Loucy (cell line): ENCODE results near the gene ZFYVE16.

Source experiments
- H2AFZ ChIP-seq: fragments of 200-600 bp; sonication (generic); 2 replicates; pipeline ENCODE4 v1.6.0; 2016; ENCODE audit warnings: antibody characterized with exemption, mild to moderate bottlenecking, low read length, moderate library complexity
- H3F3A ChIP-seq: fragments of 200-600 bp; 2 replicates; pipeline ENCODE4 v1.6.0; 2016; ENCODE audit warnings: antibody characterized with exemption, low read depth, mild to moderate bottlenecking
- H3K27me3 ChIP-seq: fragments of 200-600 bp; sonication (generic); 2 replicates; pipeline ENCODE4 v1.6.1; 2014; ENCODE audit warnings: low read length, mild to moderate bottlenecking; ENCODE audit not compliant: insufficient read depth, poor library complexity, severe bottlenecking
- H3K36me3 ChIP-seq: fragments of 200-600 bp; sonication (generic); 2 replicates; pipeline ENCODE4 v1.6.1; 2016; ENCODE audit warnings: low read length; ENCODE audit not compliant: insufficient read depth
- H3K4me1 ChIP-seq: fragments of 200-600 bp; sonication (generic); 2 replicates; pipeline ENCODE4 v1.5.1; 2014; ENCODE audit warnings: low read length, mild to moderate bottlenecking; ENCODE audit not compliant: insufficient read depth, poor library complexity, severe bottlenecking
- H3K4me2 ChIP-seq: fragments of 200-600 bp; sonication (generic); 2 replicates; pipeline ENCODE4 v1.6.0; 2014; ENCODE audit warnings: antibody characterized with exemption, low read length, low read depth, mild to moderate bottlenecking; ENCODE audit not compliant: poor library complexity, severe bottlenecking
- H3K4me3 ChIP-seq: fragments of 200-600 bp; sonication (generic); 2 replicates; pipeline ENCODE4 v1.5.1; 2014; ENCODE audit warnings: low read length, mild to moderate bottlenecking, mixed read lengths; ENCODE audit not compliant: poor library complexity, severe bottlenecking
- H3K79me2 ChIP-seq: fragments of 200-600 bp; sonication (generic); 2 replicates; pipeline ENCODE4 v1.6.1; 2014; ENCODE audit warnings: low read length; ENCODE audit not compliant: insufficient read depth
- H3K9ac ChIP-seq: fragments of 200-600 bp; sonication (generic); 2 replicates; pipeline ENCODE4 v1.6.0; 2014; ENCODE audit warnings: mild to moderate bottlenecking, low read depth, low read length, moderate library complexity; ENCODE audit not compliant: poor library complexity, severe bottlenecking
- H3K9me2 ChIP-seq: fragments of 200-600 bp; sonication (generic); replicated peaks from 2 replicates; pipeline ENCODE4 v1.6.1; 2016; ENCODE audit warnings: low read depth, low read length, mixed read lengths
- H3K9me3 ChIP-seq: fragments of 200-600 bp; sonication (generic); 2 replicates; pipeline ENCODE4 v1.6.1; 2014; ENCODE audit warnings: mild to moderate bottlenecking, antibody characterized with exemption, low read length, low read depth; ENCODE audit not compliant: insufficient read depth
- H4K20me1 ChIP-seq: fragments of 200-600 bp; sonication (generic); 2 replicates; pipeline ENCODE4 v1.6.0; 2014; ENCODE audit warnings: antibody characterized with exemption, low read length, mild to moderate bottlenecking; ENCODE audit not compliant: insufficient read depth, poor library complexity, severe bottlenecking
- EZH2phosphoT487 ChIP-seq: fragments of 200-600 bp; IDR thresholded peaks from 2 replicates; pipeline ENCODE4 v1.6.1; 2018; ENCODE audit warnings: antibody characterized with exemption, mild to moderate bottlenecking, moderate library complexity, borderline replicate concordance
- TF ChIP-seq, protein P1 (sequence below): fragments of 200-600 bp; sonication (generic); conservative IDR thresholded peaks from 2 replicates; pipeline ENCODE4 v1.5.1; 2014; ENCODE audit warnings: mild to moderate bottlenecking, antibody characterized with exemption, low read length

ZFYVE16 gene

DNA sequence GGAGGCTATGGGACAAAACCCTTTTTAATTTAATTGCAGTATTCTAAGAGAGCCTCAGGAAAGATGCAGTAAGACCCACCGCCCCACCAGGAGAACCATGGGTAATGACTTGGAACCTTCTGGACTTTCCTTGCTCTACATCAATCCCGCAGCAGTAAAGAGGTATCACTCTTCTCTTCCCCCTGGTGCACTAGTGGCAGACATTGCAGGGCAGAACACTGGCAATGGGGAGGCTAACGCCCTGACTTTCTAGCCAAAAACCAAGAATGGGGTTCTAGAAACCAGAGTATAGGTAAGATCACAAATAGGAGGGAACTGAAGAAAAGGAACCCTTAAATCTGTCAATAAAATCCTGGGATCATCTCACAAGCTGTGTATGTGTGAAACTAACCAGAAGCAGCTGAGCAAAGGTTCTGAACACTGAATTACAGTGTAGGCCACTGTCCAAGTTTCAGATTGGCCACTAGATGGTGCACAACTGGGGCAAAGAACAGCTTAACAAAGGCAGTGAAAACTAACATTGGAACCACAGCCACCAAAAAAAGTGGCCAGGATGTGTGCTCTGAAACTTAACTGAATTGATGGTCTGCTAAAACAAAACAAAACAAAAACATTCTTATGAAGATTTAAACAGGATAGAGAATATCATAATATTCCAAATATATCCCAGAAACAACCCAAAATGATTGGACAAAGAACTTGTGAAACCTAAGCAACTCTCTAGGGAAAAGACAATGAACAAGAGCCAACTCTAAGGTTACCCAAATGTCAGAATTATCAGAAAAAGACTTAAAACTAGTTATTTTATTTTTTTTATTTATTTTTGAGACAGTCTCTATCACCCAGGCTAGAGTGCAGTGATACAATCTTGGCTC lies 73.4 kb downstream of the ZFYVE16 start:
- Histone ChIP-seq H3K4me2 (no peak overlapping the region), H3F3A (no peaks in the 10 kb centered on the region), H2AFZ (no peak overlapping the region), H3K4me3 (no peak overlapping the region), H3K9ac (no peak overlapping the region), H3K9me2 (no peaks in the 10 kb centered on the region), H4K20me1 (no peaks in the 10 kb centered on the region), H3K36me3 (no peaks in the 10 kb centered on the region), H3K9me3 (no peaks in the 10 kb centered on the region), H3K27me3 (no peaks in the 10 kb centered on the region), H3K79me2 (no peaks in the 10 kb centered on the region), H3K4me1 (no peaks in the 10 kb centered on the region)
- no peak for TF ChIP-seq EZH2phosphoT487
- TF ChIP-seq, protein P1, sequence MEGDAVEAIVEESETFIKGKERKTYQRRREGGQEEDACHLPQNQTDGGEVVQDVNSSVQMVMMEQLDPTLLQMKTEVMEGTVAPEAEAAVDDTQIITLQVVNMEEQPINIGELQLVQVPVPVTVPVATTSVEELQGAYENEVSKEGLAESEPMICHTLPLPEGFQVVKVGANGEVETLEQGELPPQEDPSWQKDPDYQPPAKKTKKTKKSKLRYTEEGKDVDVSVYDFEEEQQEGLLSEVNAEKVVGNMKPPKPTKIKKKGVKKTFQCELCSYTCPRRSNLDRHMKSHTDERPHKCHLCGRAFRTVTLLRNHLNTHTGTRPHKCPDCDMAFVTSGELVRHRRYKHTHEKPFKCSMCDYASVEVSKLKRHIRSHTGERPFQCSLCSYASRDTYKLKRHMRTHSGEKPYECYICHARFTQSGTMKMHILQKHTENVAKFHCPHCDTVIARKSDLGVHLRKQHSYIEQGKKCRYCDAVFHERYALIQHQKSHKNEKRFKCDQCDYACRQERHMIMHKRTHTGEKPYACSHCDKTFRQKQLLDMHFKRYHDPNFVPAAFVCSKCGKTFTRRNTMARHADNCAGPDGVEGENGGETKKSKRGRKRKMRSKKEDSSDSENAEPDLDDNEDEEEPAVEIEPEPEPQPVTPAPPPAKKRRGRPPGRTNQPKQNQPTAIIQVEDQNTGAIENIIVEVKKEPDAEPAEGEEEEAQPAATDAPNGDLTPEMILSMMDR: peak; percentile 92

DNA sequence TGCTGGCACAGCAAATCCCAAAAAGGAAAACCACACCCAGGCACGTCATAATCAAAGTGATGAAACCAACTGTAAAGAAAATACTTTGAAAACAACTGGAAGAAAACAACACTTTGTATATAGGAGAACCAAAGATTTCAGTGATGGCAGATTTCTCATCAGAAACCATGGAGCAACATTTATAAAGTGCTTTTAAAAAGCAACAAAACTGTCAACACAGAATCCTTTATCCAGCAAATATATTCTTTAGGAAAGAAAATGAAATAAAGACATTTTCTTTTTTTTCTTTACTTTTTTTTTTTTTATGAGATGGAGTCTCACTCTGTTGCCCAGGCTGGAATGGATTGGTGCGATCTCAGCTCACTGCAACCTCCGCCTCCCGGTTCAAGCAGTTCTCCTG lies 74.7 kb downstream of the ZFYVE16 start:
- H3K4me3 ChIP-seq: no peak overlapping the region
- H3K36me3 ChIP-seq: no peaks in the 10 kb centered on the region
- H3K4me2 ChIP-seq: no peak overlapping the region
- no peaks in the 10 kb centered on the region for H3K79me2 ChIP-seq
- H3K4me1 ChIP-seq: peaks cover 6% of the 10 kb centered on the region
- H4K20me1 ChIP-seq: no peaks in the 10 kb centered on the region
- no peaks in the 10 kb centered on the region for H3F3A ChIP-seq
- H2AFZ ChIP-seq: no peak overlapping the region
- TF ChIP-seq, protein P1: no peak
- no peak for TF ChIP-seq EZH2phosphoT487
- H3K9ac ChIP-seq: no peak overlapping the region
- no peaks in the 10 kb centered on the region for H3K9me3 ChIP-seq
- H3K9me2 ChIP-seq: no peaks in the 10 kb centered on the region
- H3K27me3 ChIP-seq: no peaks in the 10 kb centered on the region

DNA sequence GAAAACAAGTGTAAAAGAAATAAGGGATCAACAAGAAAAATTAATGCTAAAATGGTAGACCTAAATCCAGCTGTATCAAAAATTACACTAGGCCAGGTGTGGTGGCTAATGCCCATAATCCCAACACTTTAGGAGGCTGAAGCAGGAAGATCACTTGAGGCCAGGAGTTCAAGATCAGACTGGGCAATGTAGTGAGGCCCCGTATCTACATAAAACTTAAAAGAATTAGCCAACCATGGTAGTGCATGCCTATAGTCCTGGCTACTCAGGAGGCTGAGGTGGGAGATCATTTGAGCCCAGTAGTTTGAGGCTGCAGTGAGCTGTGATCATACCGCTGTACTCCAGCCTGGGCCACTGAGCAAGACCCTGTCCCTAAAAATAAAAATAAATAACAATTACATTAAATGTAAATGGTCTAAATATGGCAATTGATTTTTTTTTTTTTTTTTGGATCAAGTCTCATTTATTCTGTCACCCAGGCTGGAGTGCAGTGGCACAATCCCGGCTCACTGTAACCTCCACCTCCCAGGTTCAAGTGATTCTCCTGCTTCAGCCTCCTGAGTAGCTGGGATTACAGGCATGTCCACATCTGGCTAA lies 75.9 kb downstream of the ZFYVE16 start:
- no peaks in the 10 kb centered on the region for H3K27me3 ChIP-seq
- H3K4me3 ChIP-seq: no peak overlapping the region
- H3K4me2 ChIP-seq: no peak overlapping the region
- no peak overlapping the region for H2AFZ ChIP-seq
- H3F3A ChIP-seq: no peaks in the 10 kb centered on the region
- no peaks in the 10 kb centered on the region for H3K36me3 ChIP-seq
- H3K9me2 ChIP-seq: no peaks in the 10 kb centered on the region
- no peaks in the 10 kb centered on the region for H4K20me1 ChIP-seq
- H3K9ac ChIP-seq: no peak overlapping the region
- H3K79me2 ChIP-seq: no peaks in the 10 kb centered on the region
- H3K4me1 ChIP-seq: peaks cover 6% of the 10 kb centered on the region
- no peaks in the 10 kb centered on the region for H3K9me3 ChIP-seq
- TF ChIP-seq EZH2phosphoT487: no peak
- TF ChIP-seq, protein P1: no peak
